Effector memory CD4-positive, alpha-beta T cell (primary cell): ENCODE data around the gene B4GALNT2.
"Not testable (repeated sequence)": the region's sequence is repeated elsewhere in the genome, so short reads cannot be mapped to it uniquely, and the experiment has no call there.

ENCODE experiments used
- DNase-seq, 3 donors: peaks; one replicate each; pipeline ENCODE4 v3.0.0-alpha.2; 2020
- H3K27ac ChIP-seq: 2 replicates; pipeline ENCODE4 v1.7.0; 2013; ENCODE audit warnings: mild to moderate bottlenecking, low read length, moderate library complexity; ENCODE audit not compliant: insufficient read depth, poor library complexity, severe bottlenecking
- H3K27me3 ChIP-seq: replicated peaks from 2 replicates; pipeline ENCODE4 v1.7.0; 2013; ENCODE audit warnings: mild to moderate bottlenecking, low read length; ENCODE audit not compliant: insufficient read depth, control insufficient read depth, poor library complexity, severe bottlenecking
- H3K36me3 ChIP-seq: 2 replicates; pipeline ENCODE4 v1.7.0; 2013; ENCODE audit warnings: mild to moderate bottlenecking, low read length, moderate library complexity; ENCODE audit not compliant: control insufficient read depth, insufficient read depth
- H3K4me1 ChIP-seq: 2 replicates; pipeline ENCODE4 v1.7.0; 2013; ENCODE audit warnings: low read length, mild to moderate bottlenecking; ENCODE audit not compliant: control insufficient read depth, insufficient read depth, poor library complexity, severe bottlenecking
- H3K4me3 ChIP-seq: 2 replicates; pipeline ENCODE4 v1.7.0; 2013; ENCODE audit warnings: low read length, low read depth, mild to moderate bottlenecking; ENCODE audit not compliant: insufficient read depth, poor library complexity, severe bottlenecking
- H3K9me3 ChIP-seq: 2 replicates; pipeline ENCODE4 v1.7.0; 2013; ENCODE audit warnings: mild to moderate bottlenecking, low read length, moderate library complexity; ENCODE audit not compliant: control insufficient read depth

Gene B4GALNT2

GRCh38 chr17:49101054-49101534 is 31.5 kb upstream of the B4GALNT2 start:
- DNase-seq = no peak
- H3K27ac ChIP-seq = no peak overlapping the region
- no peaks in the 10 kb centered on the region for H3K4me1 ChIP-seq

GRCh38 chr17:49103360-49103759 is 29.2 kb upstream of the B4GALNT2 start:
- not testable (repeated sequence) for H3K27ac ChIP-seq, H3K4me3 ChIP-seq, H3K9me3 ChIP-seq, H3K36me3 ChIP-seq, H3K27me3 ChIP-seq, H3K4me1 ChIP-seq, DNase-seq

More at GRCh38 chr17:49101054-49101534, 31.5 kb upstream of the B4GALNT2 start:
- Histone ChIP-seq H3K36me3 (no peaks in the 10 kb centered on the region), H3K27me3 (no peaks in the 10 kb centered on the region), H3K9me3 (no peaks in the 10 kb centered on the region), H3K4me3 (no peak overlapping the region)

GRCh38 chr17:49104511-49105074 is 28.0 kb upstream of the B4GALNT2 start:
- Histone ChIP-seq H3K27ac (no peak overlapping the region), H3K36me3 (no peaks in the 10 kb centered on the region), H3K4me3 (no peak overlapping the region), H3K27me3 (no peaks in the 10 kb centered on the region), H3K9me3 (no peaks in the 10 kb centered on the region), H3K4me1 (no peaks in the 10 kb centered on the region)
- no peak for DNase-seq

GRCh38 chr17:49106321-49107210 is 26.0 kb upstream of the B4GALNT2 start:
- Histone ChIP-seq H3K27me3 (no peaks in the 10 kb centered on the region), H3K27ac (no peak overlapping the region), H3K4me3 (no peak overlapping the region), H3K9me3 (no peaks in the 10 kb centered on the region), H3K4me1 (no peaks in the 10 kb centered on the region), H3K36me3 (no peaks in the 10 kb centered on the region)
- DNase-seq = no peak

- Histone ChIP-seq H3K9me3 (no peaks in the 10 kb centered on the region), H3K27ac (no peak overlapping the region), H3K36me3 (no peaks in the 10 kb centered on the region), H3K27me3 (no peaks in the 10 kb centered on the region), H3K4me3 (no peak overlapping the region), H3K4me1 (no peaks in the 10 kb centered on the region)
- no peak for DNase-seq
These were observed 25.4 kb upstream of the B4GALNT2 start for GRCh38 chr17:49107211-49107557.

GRCh38 chr17:49108318-49108717 is 24.3 kb upstream of the B4GALNT2 start:
- Histone ChIP-seq H3K27me3 (no peaks in the 10 kb centered on the region), H3K4me1 (no peaks in the 10 kb centered on the region), H3K27ac (no peak overlapping the region), H3K9me3 (no peaks in the 10 kb centered on the region), H3K36me3 (no peaks in the 10 kb centered on the region), H3K4me3 (no peak overlapping the region)
- no peak for DNase-seq

GRCh38 chr17:49110509-49110908 is 22.1 kb upstream of the B4GALNT2 start:
- no peaks in the 10 kb centered on the region for H3K36me3 ChIP-seq
- no peaks in the 10 kb centered on the region for H3K27me3 ChIP-seq
- H3K27ac ChIP-seq = no peak overlapping the region
- no peaks in the 10 kb centered on the region for H3K4me1 ChIP-seq
- no peak overlapping the region for H3K4me3 ChIP-seq
- DNase-seq = no peak
- H3K9me3 ChIP-seq = no peaks in the 10 kb centered on the region

- Histone ChIP-seq H3K4me1 (no peaks in the 10 kb centered on the region), H3K27me3 (no peaks in the 10 kb centered on the region), H3K36me3 (no peaks in the 10 kb centered on the region), H3K4me3 (no peak overlapping the region), H3K27ac (no peak overlapping the region), H3K9me3 (no peaks in the 10 kb centered on the region)
- DNase-seq = no peak
These were observed 20.6 kb upstream of the B4GALNT2 start for GRCh38 chr17:49111934-49112333.

- Histone ChIP-seq H3K36me3 (no peaks in the 10 kb centered on the region), H3K9me3 (no peaks in the 10 kb centered on the region), H3K27ac (no peak overlapping the region), H3K4me3 (no peak overlapping the region), H3K27me3 (no peaks in the 10 kb centered on the region), H3K4me1 (no peaks in the 10 kb centered on the region)
- no peak for DNase-seq
These were observed 19.6 kb upstream of the B4GALNT2 start for GRCh38 chr17:49112936-49113335.

GRCh38 chr17:49114703-49115102 is 17.9 kb upstream of the B4GALNT2 start:
- DNase-seq = no peak
- Histone ChIP-seq H3K4me3 (no peak overlapping the region), H3K27ac (no peak overlapping the region), H3K4me1 (no peaks in the 10 kb centered on the region), H3K27me3 (no peaks in the 10 kb centered on the region), H3K9me3 (no peaks in the 10 kb centered on the region), H3K36me3 (no peaks in the 10 kb centered on the region)
